ENCODE results near the gene SBF2.

SBF2 gene

GRCh38 chr11:10322830-10323792 lies 29.1 kb upstream of the SBF2 start:
- no peak overlapping the region for H3K4me3 ChIP-seq (ENCODE audit: low read length)
- no peak for TF ChIP-seq ZNF274 (IDR thresholded peaks at IDR 0.05; ENCODE audit: low read depth, low read length)

GRCh38 chr11:10322401-10322800 lies 28.4 kb upstream of the SBF2 start:
- no peak overlapping the region for H3K4me3 ChIP-seq (ENCODE audit: low read length)
- no peak for TF ChIP-seq ZNF274 (IDR thresholded peaks at IDR 0.05; ENCODE audit: low read depth, low read length)

GRCh38 chr11:10320736-10321465 lies 26.9 kb upstream of the SBF2 start:
- H3K4me3 ChIP-seq (ENCODE audit: low read length) = no peak overlapping the region
- TF ChIP-seq ZNF274 (IDR thresholded peaks at IDR 0.05; ENCODE audit: low read depth, low read length) = no peak

GRCh38 chr11:10319702-10320558 lies 25.9 kb upstream of the SBF2 start:
- no peak for TF ChIP-seq ZNF274 (IDR thresholded peaks at IDR 0.05; ENCODE audit: low read depth, low read length)

GRCh38 chr11:10318527-10318802 lies 24.4 kb upstream of the SBF2 start:
- H3K4me3 ChIP-seq (ENCODE audit: low read length) = no peak overlapping the region
- TF ChIP-seq ZNF274 (IDR thresholded peaks at IDR 0.05; ENCODE audit: low read depth, low read length) = no peak

More at GRCh38 chr11:10319702-10320558, 25.9 kb upstream of the SBF2 start:
- H3K4me3 ChIP-seq (ENCODE audit: low read length) = no peak overlapping the region

- TF ChIP-seq ZNF274 (IDR thresholded peaks at IDR 0.05; ENCODE audit: low read depth, low read length) = no peak
Measured at GRCh38 chr11:10317776-10318526, 23.9 kb upstream of the SBF2 start.

GRCh38 chr11:10317151-10317755 lies 23.2 kb upstream of the SBF2 start:
- TF ChIP-seq ZNF274 (IDR thresholded peaks at IDR 0.05; ENCODE audit: low read depth, low read length) = no peak
- H3K4me3 ChIP-seq (ENCODE audit: low read length) = no peak overlapping the region; the same call in 1 of the 2 replicates

More at GRCh38 chr11:10317776-10318526, 23.9 kb upstream of the SBF2 start:
- no peak overlapping the region; the same call in 1 of the 2 replicates for H3K4me3 ChIP-seq (ENCODE audit: low read length)

- no peak for TF ChIP-seq ZNF274 (IDR thresholded peaks at IDR 0.05; ENCODE audit: low read depth, low read length)
- no peak overlapping the region for H3K4me3 ChIP-seq (ENCODE audit: low read length)
Measured at GRCh38 chr11:10315083-10315482, 21.1 kb upstream of the SBF2 start.

- no peak overlapping the region for H3K4me3 ChIP-seq (ENCODE audit: low read length)
- no peak for TF ChIP-seq ZNF274 (IDR thresholded peaks at IDR 0.05; ENCODE audit: low read depth, low read length)
Measured at GRCh38 chr11:10314199-10315072, 20.4 kb upstream of the SBF2 start.

GRCh38 chr11:10311802-10312201 lies 17.8 kb upstream of the SBF2 start:
- no peak overlapping the region for H3K4me3 ChIP-seq (ENCODE audit: low read length)
- TF ChIP-seq ZNF274 (IDR thresholded peaks at IDR 0.05; ENCODE audit: low read depth, low read length) = no peak

- no peak overlapping the region for H3K4me3 ChIP-seq (ENCODE audit: low read length)
- TF ChIP-seq ZNF274 (IDR thresholded peaks at IDR 0.05; ENCODE audit: low read depth, low read length) = no peak
Measured at GRCh38 chr11:10310301-10310841, 16.4 kb upstream of the SBF2 start.
